Esophagus squamous epithelium (tissue), 4 donors: Measurements from ENCODE around the gene SPRY1.

Experiments used
- POLR2A ChIP-seq, 4 donors: fragments of 450-650 bp; IDR thresholded peaks; one replicate each; pipeline ENCODE4 v1.6.1; 2017; ENCODE audit warnings: antibody characterized with exemption in 4 of 4, mild to moderate bottlenecking in 4 of 4, moderate library complexity in 3 of 4
- TF ChIP-seq, protein P1 (sequence below), 6 experiments: fragments of 450-650 bp in 4 of 6; fragments of 200-600 bp in 2 of 6; sonication (generic) in 2 of 6; IDR thresholded peaks; one replicate each; pipeline ENCODE4 v1.5.1; 2016 to 2019; ENCODE audit warnings: antibody characterized with exemption in 6 of 6, mild to moderate bottlenecking in 4 of 6, moderate library complexity in 4 of 6

- TF ChIP-seq, protein P1, sequence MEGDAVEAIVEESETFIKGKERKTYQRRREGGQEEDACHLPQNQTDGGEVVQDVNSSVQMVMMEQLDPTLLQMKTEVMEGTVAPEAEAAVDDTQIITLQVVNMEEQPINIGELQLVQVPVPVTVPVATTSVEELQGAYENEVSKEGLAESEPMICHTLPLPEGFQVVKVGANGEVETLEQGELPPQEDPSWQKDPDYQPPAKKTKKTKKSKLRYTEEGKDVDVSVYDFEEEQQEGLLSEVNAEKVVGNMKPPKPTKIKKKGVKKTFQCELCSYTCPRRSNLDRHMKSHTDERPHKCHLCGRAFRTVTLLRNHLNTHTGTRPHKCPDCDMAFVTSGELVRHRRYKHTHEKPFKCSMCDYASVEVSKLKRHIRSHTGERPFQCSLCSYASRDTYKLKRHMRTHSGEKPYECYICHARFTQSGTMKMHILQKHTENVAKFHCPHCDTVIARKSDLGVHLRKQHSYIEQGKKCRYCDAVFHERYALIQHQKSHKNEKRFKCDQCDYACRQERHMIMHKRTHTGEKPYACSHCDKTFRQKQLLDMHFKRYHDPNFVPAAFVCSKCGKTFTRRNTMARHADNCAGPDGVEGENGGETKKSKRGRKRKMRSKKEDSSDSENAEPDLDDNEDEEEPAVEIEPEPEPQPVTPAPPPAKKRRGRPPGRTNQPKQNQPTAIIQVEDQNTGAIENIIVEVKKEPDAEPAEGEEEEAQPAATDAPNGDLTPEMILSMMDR (IDR thresholded peaks at IDR 0.05) = no peak
- TF ChIP-seq POLR2A (IDR thresholded peaks at IDR 0.05) = no peak
Measured at GRCh38 chr4:123352240-123352945, 44.2 kb upstream of the SPRY1 start.
